Fibroblast of lung (primary cell): ENCODE measurements around the gene RTKN2. TPM values are rescaled to one million over a fixed set of nuclear protein-coding genes. Genes with fewer than 3 reads are reported as not detected.

ENCODE experiments used
- DNase-seq, 2 donors: peaks; one replicate each; pipeline versions ENCODE4 v3.0.0 to v3.0.0-alpha.2; 2010; ENCODE audit warnings: low read depth in 2 of 2
- H2AFZ ChIP-seq: 2 replicates; pipeline ENCODE4 v1.5.1; 2012; ENCODE audit warnings: low read length, control low read depth, inconsistent platforms
- H3K27ac ChIP-seq: 2 replicates; pipeline ENCODE4 v1.5.1; 2011; ENCODE audit warnings: low read length, control low read depth; ENCODE audit not compliant: insufficient read depth
- H3K27me3 ChIP-seq: 2 replicates; pipeline ENCODE4 v1.5.1; 2011; ENCODE audit warnings: mild to moderate bottlenecking, low read length; ENCODE audit not compliant: control insufficient read depth, insufficient read depth
- H3K36me3 ChIP-seq: 2 replicates; pipeline ENCODE4 v1.5.1; 2011; ENCODE audit warnings: low read length; ENCODE audit not compliant: control insufficient read depth, insufficient read depth
- H3K4me1 ChIP-seq: 2 replicates; pipeline ENCODE4 v1.5.1; 2011; ENCODE audit warnings: low read length; ENCODE audit not compliant: control insufficient read depth, insufficient read depth; ENCODE audit errors: extremely low read depth
- H3K4me2 ChIP-seq: 2 replicates; pipeline ENCODE4 v1.5.1; 2011; ENCODE audit warnings: low read length, control low read depth; ENCODE audit not compliant: insufficient read depth; ENCODE audit errors: extremely low read depth
- H3K4me3 ChIP-seq, 4 experiments: fragments of 200-600 bp in 1 of 4; sonication (generic) in 1 of 4; replicated peaks in 1 of 4; 2 replicates each; pipeline ENCODE4 v1.5.1; 2011 to 2016; ENCODE audit warnings: low read length in 4 of 4, low read depth in 3 of 4, mild to moderate bottlenecking in 3 of 4, control low read depth in 2 of 4, inconsistent platforms in 1 of 4, mixed read lengths in 1 of 4; ENCODE audit not compliant: insufficient read depth in 1 of 4; ENCODE audit errors: control extremely low read depth in 1 of 4
- H3K79me2 ChIP-seq: 2 replicates; pipeline ENCODE4 v1.5.1; 2012; ENCODE audit warnings: mild to moderate bottlenecking, low read length, inconsistent platforms; ENCODE audit not compliant: control insufficient read depth, insufficient read depth
- H3K9ac ChIP-seq: 2 replicates; pipeline ENCODE4 v1.5.1; 2011; ENCODE audit warnings: mild to moderate bottlenecking, low read length, control low read depth; ENCODE audit not compliant: insufficient read depth
- H3K9me3 ChIP-seq: 2 replicates; pipeline ENCODE4 v1.5.1; 2012; ENCODE audit warnings: low read depth, low read length; ENCODE audit not compliant: control insufficient read depth, insufficient read depth
- H4K20me1 ChIP-seq: 2 replicates; pipeline ENCODE4 v1.5.1; 2011; ENCODE audit warnings: low read length; ENCODE audit not compliant: control insufficient read depth, insufficient read depth; ENCODE audit errors: extremely low read depth
- EZH2 ChIP-seq: IDR thresholded peaks from 2 replicates; pipeline ENCODE4 v1.5.1; 2012; ENCODE audit warnings: low read length, control low read depth, mild to moderate bottlenecking; ENCODE audit errors: missing control alignments
- polyA plus RNA-seq, 2 donors: library from polyadenylated mRNA; depleted of rRNA in 1 of 2; stranded (reverse) in 1 of 2; unstranded in 1 of 2; fragments of >200 nt; gene quantifications; 2 replicates each; pipeline ENCODE4 v1.2.1, GENCODE V29; 2011 to 2012; ENCODE audit warnings: missing spikeins in 1 of 2
- total RNA-seq: library from RNA; depleted of rRNA; stranded (reverse); fragments of >200 nt; gene quantifications from 2 replicates; pipeline ENCODE4 v1.2.1, GENCODE V29; 2014
- TF ChIP-seq, protein P1 (sequence below), 2 donors: IDR thresholded peaks in 1 of 2; conservative IDR thresholded peaks in 1 of 2; 1 replicate in 1 of 2; 2 replicates in 1 of 2; pipeline ENCODE4 v1.5.1; 2011 to 2012; ENCODE audit warnings: low read length in 2 of 2, control low read depth in 1 of 2, inconsistent platforms in 1 of 2, low read depth in 1 of 2, mild to moderate bottlenecking in 1 of 2

RTKN2 gene
- total and polyA plus RNA-seq, 2 donors (not counting 1 experiment from before 2014, with no cell fraction given) = 1.1 to 1.2 TPM

DNA sequence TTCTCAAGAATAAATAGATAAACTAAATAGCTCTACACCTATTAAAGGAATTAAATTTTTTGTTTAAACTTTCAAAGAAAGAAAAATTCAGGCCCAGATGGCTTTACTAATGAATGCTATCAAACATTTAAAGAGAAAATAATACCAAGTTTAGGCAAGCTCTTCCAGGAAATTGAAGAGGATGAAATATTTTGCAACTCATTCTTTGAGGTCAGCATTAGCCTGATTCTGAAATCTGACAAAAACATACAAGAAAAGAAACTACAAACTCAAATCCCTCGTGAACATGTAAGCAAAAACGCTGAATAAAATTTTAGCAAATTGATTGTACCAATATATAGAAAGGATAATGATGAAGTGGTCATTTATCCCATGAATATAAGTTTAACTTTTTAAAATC lies 93.4 kb downstream of the RTKN2 start:
- no peaks in the 10 kb centered on the region for H3K4me1 ChIP-seq
- no peaks in the 10 kb centered on the region for H3K9me3 ChIP-seq
- no peak overlapping the region for H2AFZ ChIP-seq
- DNase-seq = peak in 1 of 2 donors; percentile 18
- no peaks in the 10 kb centered on the region for H3K36me3 ChIP-seq
- H3K4me2 ChIP-seq = no peak overlapping the region
- no peak overlapping the region for H3K4me3 ChIP-seq
- no peaks in the 10 kb centered on the region for H3K79me2 ChIP-seq
- TF ChIP-seq, protein P1, sequence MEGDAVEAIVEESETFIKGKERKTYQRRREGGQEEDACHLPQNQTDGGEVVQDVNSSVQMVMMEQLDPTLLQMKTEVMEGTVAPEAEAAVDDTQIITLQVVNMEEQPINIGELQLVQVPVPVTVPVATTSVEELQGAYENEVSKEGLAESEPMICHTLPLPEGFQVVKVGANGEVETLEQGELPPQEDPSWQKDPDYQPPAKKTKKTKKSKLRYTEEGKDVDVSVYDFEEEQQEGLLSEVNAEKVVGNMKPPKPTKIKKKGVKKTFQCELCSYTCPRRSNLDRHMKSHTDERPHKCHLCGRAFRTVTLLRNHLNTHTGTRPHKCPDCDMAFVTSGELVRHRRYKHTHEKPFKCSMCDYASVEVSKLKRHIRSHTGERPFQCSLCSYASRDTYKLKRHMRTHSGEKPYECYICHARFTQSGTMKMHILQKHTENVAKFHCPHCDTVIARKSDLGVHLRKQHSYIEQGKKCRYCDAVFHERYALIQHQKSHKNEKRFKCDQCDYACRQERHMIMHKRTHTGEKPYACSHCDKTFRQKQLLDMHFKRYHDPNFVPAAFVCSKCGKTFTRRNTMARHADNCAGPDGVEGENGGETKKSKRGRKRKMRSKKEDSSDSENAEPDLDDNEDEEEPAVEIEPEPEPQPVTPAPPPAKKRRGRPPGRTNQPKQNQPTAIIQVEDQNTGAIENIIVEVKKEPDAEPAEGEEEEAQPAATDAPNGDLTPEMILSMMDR (conservative IDR thresholded peaks at IDR 0.05 in 1 of 2, IDR thresholded peaks at IDR 0.05 in 1 of 2; ENCODE audit: low read depth in 1 of 2, low read length in 2 of 2) = no peak
- no peak for TF ChIP-seq EZH2
- no peak overlapping the region for H3K27ac ChIP-seq
- no peaks in the 10 kb centered on the region for H4K20me1 ChIP-seq
- no peaks in the 10 kb centered on the region for H3K27me3 ChIP-seq
- no peak overlapping the region for H3K9ac ChIP-seq

DNA sequence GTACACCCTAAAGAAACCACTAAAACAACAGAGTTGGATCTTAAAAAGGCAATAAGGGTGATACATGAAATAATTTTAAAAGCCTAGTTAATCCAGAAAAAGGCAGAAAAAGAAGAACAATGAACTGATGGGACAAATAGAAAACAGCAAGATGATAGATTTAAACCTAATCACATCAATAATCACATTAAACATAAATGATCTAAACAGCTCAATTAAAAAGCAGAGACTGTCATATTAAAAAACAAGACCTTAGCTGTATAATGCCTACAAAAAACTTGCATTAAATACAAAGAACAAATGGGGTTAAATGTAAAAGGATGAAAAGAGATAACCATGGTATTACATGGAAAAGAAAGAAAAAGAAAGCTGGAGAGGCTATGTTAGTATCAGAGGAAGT lies 96.2 kb downstream of the RTKN2 start:
- H3K4me1 ChIP-seq = no peaks in the 10 kb centered on the region
- TF ChIP-seq, protein P1 (conservative IDR thresholded peaks at IDR 0.05 in 1 of 2, IDR thresholded peaks at IDR 0.05 in 1 of 2; ENCODE audit: low read depth in 1 of 2, low read length in 2 of 2) = no peak
- TF ChIP-seq EZH2 = no peak
- no peak for DNase-seq
- H3K9me3 ChIP-seq = no peaks in the 10 kb centered on the region
- H4K20me1 ChIP-seq = no peaks in the 10 kb centered on the region
- no peak overlapping the region for H2AFZ ChIP-seq
- no peak overlapping the region for H3K4me2 ChIP-seq
- no peak overlapping the region for H3K27ac ChIP-seq
- no peaks in the 10 kb centered on the region for H3K79me2 ChIP-seq
- no peak overlapping the region for H3K4me3 ChIP-seq
- H3K27me3 ChIP-seq = no peaks in the 10 kb centered on the region
- H3K36me3 ChIP-seq = no peaks in the 10 kb centered on the region
- no peak overlapping the region for H3K9ac ChIP-seq

DNA sequence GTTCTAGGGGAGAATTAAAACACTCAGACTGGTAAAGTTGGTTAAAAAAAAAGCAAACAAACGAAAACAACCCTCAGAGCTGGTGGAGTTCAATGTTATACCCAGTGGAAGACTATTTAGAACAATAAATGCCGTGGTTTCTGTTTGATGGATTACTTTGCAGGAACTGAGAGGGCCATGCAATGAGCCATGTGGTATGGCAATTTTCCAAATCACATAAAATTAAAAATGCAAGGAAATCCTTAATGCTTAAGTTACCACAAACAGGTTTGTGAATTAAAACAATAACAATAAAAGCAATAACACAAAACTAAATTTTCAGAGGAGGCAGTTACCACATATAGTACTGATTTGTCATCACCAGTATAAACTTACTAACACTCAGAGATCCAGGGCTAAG lies 96.9 kb downstream of the RTKN2 start:
- Histone ChIP-seq H3K9me3 (no peaks in the 10 kb centered on the region), H3K4me1 (peaks cover under 1% of the 10 kb centered on the region), H3K27me3 (no peaks in the 10 kb centered on the region), H3K36me3 (no peaks in the 10 kb centered on the region), H3K27ac (no peak overlapping the region), H3K4me2 (no peak overlapping the region), H3K4me3 (no peak overlapping the region), H4K20me1 (no peaks in the 10 kb centered on the region), H2AFZ (no peak overlapping the region), H3K9ac (no peak overlapping the region), H3K79me2 (no peaks in the 10 kb centered on the region)
- no peak for TF ChIP-seq EZH2
- TF ChIP-seq, protein P1 (conservative IDR thresholded peaks at IDR 0.05 in 1 of 2, IDR thresholded peaks at IDR 0.05 in 1 of 2; ENCODE audit: low read depth in 1 of 2, low read length in 2 of 2) = no peak
- DNase-seq = peak; percentile 24 to 33
